Endothelial cell (in vitro differentiated cells): ENCODE data around the gene FHOD1. TPM values are rescaled to one million over a fixed set of nuclear protein-coding genes. Genes with fewer than 3 reads are reported as not detected.

Source experiments
- DNase-seq: peaks from one replicate; pipeline ENCODE4 v3.0.0; 2021; ENCODE audit warnings: low spot score
- H3K27ac Mint-ChIP-seq: one replicate; pipeline ENCODE4 v1.8.0; 2021; ENCODE audit warnings: mixed read lengths, inconsistent platforms; ENCODE audit not compliant: unreplicated experiment
- H3K27me3 Mint-ChIP-seq: one replicate; pipeline ENCODE4 v1.8.0; 2021; ENCODE audit warnings: mild to moderate bottlenecking, moderate library complexity, mixed read lengths, inconsistent platforms; ENCODE audit not compliant: unreplicated experiment
- H3K36me3 Mint-ChIP-seq: one replicate; pipeline ENCODE4 v1.8.0; 2021; ENCODE audit warnings: mild to moderate bottlenecking, low read depth, mixed read lengths, inconsistent platforms; ENCODE audit not compliant: unreplicated experiment
- H3K4me1 Mint-ChIP-seq: one replicate; pipeline ENCODE4 v1.8.0; 2021; ENCODE audit warnings: mild to moderate bottlenecking, mixed read lengths, inconsistent platforms; ENCODE audit not compliant: unreplicated experiment
- H3K4me3 Mint-ChIP-seq: one replicate; pipeline ENCODE4 v1.8.0; 2021; ENCODE audit warnings: mild to moderate bottlenecking, mixed read lengths, inconsistent platforms; ENCODE audit not compliant: unreplicated experiment
- H3K9me3 Mint-ChIP-seq: one replicate; pipeline ENCODE4 v1.8.0; 2021; ENCODE audit warnings: mixed read lengths, inconsistent platforms; ENCODE audit not compliant: unreplicated experiment
- total RNA-seq: library from RNA; stranded (reverse); fragmentation: NEBNext Ultra II Directional; extraction: Animal tissue kit (Norgen Biotek cat#: 25700); gene quantifications from one replicate; pipeline ENCODE4 v1.2.1, GENCODE V29; 2021; ENCODE audit not compliant: unreplicated experiment
- TF ChIP-seq, protein P1 (sequence below): fragments of 200-600 bp; sonication (generic); IDR thresholded peaks from one replicate; pipeline ENCODE4 v1.5.0; 2021; ENCODE audit warnings: antibody characterized with exemption; ENCODE audit not compliant: unreplicated experiment

FHOD1 gene
- total RNA-seq, 1 donor from 2014 or later: 248 TPM

- Mint-ChIP-seq H3K4me3 (peak overlapping the region; percentile 99), H3K27ac (peak overlapping the region; percentile 65), H3K27me3 (peaks cover 23% of the 10 kb centered on the region), H3K36me3 (peaks cover 25% of the 10 kb centered on the region), H3K4me1 (peaks cover 50% of the 10 kb centered on the region), H3K9me3 (no peaks in the 10 kb centered on the region)
- TF ChIP-seq, protein P1, sequence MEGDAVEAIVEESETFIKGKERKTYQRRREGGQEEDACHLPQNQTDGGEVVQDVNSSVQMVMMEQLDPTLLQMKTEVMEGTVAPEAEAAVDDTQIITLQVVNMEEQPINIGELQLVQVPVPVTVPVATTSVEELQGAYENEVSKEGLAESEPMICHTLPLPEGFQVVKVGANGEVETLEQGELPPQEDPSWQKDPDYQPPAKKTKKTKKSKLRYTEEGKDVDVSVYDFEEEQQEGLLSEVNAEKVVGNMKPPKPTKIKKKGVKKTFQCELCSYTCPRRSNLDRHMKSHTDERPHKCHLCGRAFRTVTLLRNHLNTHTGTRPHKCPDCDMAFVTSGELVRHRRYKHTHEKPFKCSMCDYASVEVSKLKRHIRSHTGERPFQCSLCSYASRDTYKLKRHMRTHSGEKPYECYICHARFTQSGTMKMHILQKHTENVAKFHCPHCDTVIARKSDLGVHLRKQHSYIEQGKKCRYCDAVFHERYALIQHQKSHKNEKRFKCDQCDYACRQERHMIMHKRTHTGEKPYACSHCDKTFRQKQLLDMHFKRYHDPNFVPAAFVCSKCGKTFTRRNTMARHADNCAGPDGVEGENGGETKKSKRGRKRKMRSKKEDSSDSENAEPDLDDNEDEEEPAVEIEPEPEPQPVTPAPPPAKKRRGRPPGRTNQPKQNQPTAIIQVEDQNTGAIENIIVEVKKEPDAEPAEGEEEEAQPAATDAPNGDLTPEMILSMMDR: no peak
- no peak for DNase-seq
Observed at GRCh38 chr16:67226295-67226803, 20.9 kb downstream of the FHOD1 start.

DNA sequence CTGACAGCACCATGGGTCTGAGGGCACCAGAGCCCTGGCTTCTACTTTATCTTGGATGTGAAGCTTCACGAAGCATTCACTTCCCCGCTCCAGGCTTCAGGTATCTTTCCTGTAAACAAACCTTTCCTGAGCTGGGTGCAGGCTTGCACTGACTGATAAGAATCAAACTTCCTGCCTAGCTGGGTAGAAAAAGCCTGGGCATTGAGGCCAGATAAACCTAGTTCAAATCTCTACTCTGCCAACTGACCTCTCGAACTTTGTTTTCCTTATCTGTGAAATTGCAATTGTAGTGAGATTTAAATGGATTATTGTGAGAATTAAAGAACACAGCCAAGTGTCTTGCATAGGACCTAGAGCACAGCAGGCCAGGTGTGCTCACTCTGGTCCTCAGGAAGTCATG, 23.3 kb downstream of the FHOD1 start:
- H3K27ac Mint-ChIP-seq: peak overlapping the region; percentile 55

DNA sequence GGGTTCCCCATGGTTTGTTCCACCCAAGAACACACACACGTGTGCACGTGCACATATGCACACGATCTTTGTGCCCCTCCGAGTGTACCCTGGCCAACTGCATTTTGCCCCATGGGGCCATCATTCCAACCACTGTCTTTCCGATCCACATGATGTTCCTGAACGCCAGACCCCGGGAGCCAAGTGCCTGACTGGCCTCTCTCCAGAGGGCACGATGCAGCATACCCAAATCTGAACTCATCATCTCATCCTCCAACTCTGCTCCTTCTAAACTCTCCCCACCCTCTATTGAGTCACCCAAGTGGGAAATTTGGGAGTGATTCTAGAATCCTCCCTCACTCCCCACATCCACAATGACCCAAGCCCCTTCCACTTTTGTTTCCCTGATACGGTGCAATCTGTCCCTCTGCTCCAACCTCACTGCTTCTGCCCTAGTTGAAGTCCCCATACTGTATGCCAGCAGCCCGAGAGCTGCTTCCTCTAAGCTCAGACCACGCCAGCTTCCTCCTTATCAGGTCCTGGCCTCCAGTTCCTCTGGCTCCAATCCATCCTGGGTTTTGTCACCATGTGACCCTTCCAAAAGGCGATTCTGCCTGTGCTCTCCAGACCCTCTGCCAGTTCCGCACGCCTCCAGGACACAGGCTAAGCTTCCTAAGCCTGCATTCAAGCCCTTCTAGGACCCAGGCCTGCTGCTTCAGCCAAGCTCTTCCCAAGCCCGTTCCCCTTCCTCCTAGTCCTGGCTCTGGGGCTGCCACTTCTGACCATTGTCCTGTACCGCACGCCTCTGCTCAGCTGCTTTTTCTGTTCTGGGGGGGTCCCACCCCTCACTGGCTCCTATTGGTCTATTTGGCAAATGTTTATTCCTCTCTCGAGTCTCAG, 30.4 kb downstream of the FHOD1 start:
- H3K4me3 Mint-ChIP-seq: peak overlapping the region; percentile 57
- no peaks in the 10 kb centered on the region for H3K9me3 Mint-ChIP-seq
- DNase-seq: peak; percentile 50
- peaks cover 60% of the 10 kb centered on the region for H3K4me1 Mint-ChIP-seq
- peak overlapping the region; percentile 99 for H3K27ac Mint-ChIP-seq
- TF ChIP-seq, protein P1: no peak
- peaks cover 28% of the 10 kb centered on the region for H3K36me3 Mint-ChIP-seq
- H3K27me3 Mint-ChIP-seq: peaks cover 30% of the 10 kb centered on the region

More for the DNA sequence above, 23.3 kb downstream of the FHOD1 start:
- TF ChIP-seq, protein P1: no peak
- peaks cover 31% of the 10 kb centered on the region for H3K36me3 Mint-ChIP-seq
- no peak for DNase-seq
- H3K4me1 Mint-ChIP-seq: peaks cover 67% of the 10 kb centered on the region
- no peaks in the 10 kb centered on the region for H3K9me3 Mint-ChIP-seq
- H3K27me3 Mint-ChIP-seq: peaks cover 19% of the 10 kb centered on the region
- no peak overlapping the region for H3K4me3 Mint-ChIP-seq

DNA sequence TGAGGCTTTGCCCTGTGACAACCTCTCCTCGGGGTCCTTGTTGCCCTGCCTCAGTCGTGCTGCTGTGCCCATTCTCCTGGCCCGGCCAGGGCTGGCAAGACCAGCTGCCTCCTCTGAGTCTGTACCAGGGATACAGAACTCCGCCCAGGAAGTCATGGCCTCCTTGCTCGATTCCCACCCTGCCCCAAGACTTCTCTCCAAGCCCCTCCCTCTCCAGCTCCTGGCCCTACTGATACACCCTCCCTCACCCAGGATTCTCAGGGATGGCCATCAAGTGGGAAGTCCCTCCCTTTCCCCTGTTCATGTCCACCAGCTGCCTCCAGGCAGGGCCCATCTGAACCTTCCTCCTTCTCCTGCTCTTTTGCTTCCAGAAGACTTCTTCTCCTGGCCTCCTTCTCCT, 31.6 kb downstream of the FHOD1 start:
- H3K27me3 Mint-ChIP-seq: peaks cover 35% of the 10 kb centered on the region
- TF ChIP-seq, protein P1: no peak
- H3K4me3 Mint-ChIP-seq: peak overlapping the region; percentile 62
- DNase-seq: no peak
- peak overlapping the region; percentile 99 for H3K27ac Mint-ChIP-seq
- no peaks in the 10 kb centered on the region for H3K9me3 Mint-ChIP-seq
- H3K4me1 Mint-ChIP-seq: peaks cover 67% of the 10 kb centered on the region
- H3K36me3 Mint-ChIP-seq: peaks cover 24% of the 10 kb centered on the region
